ENCODE measurements around the gene B3GALT5. TPM values are rescaled to one million over a fixed set of nuclear protein-coding genes. Genes with fewer than 3 reads are reported as not detected.

B3GALT5 gene
- total RNA-seq, 2 donors from 2014 or later = 0.02 TPM

GRCh38 chr21:39690454-39690853 lies 77.7 kb downstream of the B3GALT5 start:
- Mint-ChIP-seq H3K9me3 (no peaks in the 10 kb centered on the region), H3K36me3 (no peaks in the 10 kb centered on the region), H3K27ac (no peak overlapping the region)
- ATAC-seq = no peak
- DNase-seq (ENCODE audit: low spot score in 2 of 2) = no peak

DNA sequence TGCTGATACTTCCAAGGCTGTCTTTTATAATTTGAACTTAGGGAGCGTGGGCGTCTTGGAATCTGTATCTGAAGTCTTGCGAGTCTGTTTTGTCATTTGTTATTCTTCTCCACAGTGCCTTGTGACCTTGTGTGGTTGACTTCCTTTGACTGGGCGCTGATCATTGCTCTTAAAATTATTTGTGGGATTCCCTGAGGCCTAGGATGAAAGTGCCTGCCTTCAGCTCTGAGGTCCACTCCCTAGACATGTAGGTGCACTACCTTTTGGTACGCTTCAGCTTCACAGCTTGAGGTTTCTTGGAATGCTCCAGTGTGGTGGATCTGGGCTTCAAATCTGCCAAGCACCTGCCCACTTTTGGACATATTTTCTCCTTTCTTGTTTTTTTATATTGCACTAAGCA lies 82.0 kb downstream of the B3GALT5 start:
- Mint-ChIP-seq H3K27ac (no peak overlapping the region), H3K9me3 (no peaks in the 10 kb centered on the region), H3K36me3 (no peaks in the 10 kb centered on the region)
- DNase-seq (ENCODE audit: low spot score in 2 of 2) (no peak), ATAC-seq (no peak)

DNA sequence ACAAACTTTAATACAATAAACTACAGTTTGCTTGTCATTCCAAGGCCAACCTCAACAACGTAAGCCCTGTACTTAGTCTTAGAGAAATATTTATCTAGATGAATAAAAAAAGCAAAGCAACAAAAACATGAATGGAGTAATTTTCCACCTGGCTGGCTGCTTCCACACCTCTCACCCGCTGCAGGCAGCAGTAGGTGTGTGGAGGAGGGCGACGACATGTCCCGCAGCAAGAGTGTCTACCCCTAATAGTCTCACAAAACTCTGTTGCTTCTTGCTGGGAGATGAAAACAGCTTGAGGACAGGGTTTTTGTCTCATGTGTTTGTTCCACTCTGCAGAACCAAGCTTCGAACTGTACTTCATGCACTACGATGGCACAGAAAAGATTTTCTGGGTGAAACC lies 83.5 kb downstream of the B3GALT5 start:
- DNase-seq (ENCODE audit: low spot score in 2 of 2) (no peak), ATAC-seq (no peak)
- Mint-ChIP-seq H3K36me3 (no peaks in the 10 kb centered on the region), H3K27ac (no peak overlapping the region), H3K9me3 (no peaks in the 10 kb centered on the region)

DNA sequence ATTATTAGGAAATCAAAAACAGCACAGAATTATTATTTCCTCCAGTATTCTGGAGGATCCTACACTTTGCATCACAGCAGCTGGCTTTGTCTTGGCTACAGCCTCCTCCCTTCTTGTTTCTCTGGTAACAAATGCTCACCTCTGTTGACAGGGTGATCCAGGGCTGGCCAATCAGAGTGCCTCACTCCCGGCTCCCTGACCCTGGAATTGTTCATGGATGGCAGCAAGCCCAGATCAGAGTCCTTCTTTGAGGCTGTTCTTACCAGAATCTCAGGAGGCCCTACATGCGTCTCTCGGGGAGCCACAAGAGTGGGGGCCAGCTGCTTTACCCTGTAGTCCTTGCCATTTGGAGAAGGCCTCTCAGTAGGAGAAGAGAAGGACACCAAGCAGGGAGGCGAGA lies 83.9 kb downstream of the B3GALT5 start:
- no peak for DNase-seq (ENCODE audit: low spot score in 2 of 2)

DNA sequence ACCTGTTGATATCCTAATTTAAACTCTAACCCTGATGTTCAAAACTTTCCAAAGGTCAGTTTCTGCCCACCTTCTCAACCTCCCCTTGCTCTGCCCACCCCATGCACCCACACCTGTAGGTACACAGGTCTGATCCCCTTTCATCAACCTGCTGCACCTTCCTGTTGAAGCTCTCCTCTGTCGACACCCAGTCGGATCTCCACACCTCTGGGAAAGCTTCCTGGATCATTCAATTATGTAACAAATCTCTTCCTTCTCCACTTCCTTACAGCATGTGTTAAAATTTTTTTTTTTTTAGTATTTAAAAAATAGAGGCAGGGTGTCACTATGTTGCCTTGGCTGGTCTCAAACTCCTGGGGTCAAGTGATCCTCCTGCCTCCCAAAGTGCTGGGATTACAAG lies 87.6 kb downstream of the B3GALT5 start:
- ATAC-seq (no peak), DNase-seq (ENCODE audit: low spot score in 2 of 2) (no peak)
- Mint-ChIP-seq H3K36me3 (no peaks in the 10 kb centered on the region), H3K9me3 (no peaks in the 10 kb centered on the region), H3K27ac (no peak overlapping the region)

More for the DNA sequence above, 83.9 kb downstream of the B3GALT5 start:
- H3K27ac Mint-ChIP-seq = no peak overlapping the region
- H3K9me3 Mint-ChIP-seq = no peaks in the 10 kb centered on the region
- ATAC-seq = no peak
- H3K36me3 Mint-ChIP-seq = no peaks in the 10 kb centered on the region

DNA sequence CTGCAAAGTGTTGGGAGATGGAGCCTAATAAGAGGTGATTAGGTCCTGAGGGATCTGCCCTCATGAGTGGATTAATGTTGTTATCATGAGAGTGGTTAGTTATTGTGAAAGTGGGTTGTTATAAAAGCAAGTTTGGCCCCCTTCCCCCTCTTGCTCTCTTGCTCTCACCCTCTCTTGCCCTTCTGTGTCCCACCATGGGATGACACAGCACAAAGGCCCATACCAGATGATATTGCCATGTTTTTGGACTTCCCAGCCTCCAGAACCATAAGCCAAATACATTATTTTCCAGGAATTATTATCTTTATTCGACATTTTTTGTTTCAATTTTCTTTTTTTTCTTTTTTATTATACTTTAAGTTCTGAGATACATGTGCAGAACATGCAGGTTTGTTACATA lies 90.8 kb downstream of the B3GALT5 start:
- DNase-seq (ENCODE audit: low spot score in 2 of 2) (no peak), ATAC-seq (no peak)
- Mint-ChIP-seq H3K9me3 (no peaks in the 10 kb centered on the region), H3K36me3 (no peaks in the 10 kb centered on the region), H3K27ac (no peak overlapping the region)

DNA sequence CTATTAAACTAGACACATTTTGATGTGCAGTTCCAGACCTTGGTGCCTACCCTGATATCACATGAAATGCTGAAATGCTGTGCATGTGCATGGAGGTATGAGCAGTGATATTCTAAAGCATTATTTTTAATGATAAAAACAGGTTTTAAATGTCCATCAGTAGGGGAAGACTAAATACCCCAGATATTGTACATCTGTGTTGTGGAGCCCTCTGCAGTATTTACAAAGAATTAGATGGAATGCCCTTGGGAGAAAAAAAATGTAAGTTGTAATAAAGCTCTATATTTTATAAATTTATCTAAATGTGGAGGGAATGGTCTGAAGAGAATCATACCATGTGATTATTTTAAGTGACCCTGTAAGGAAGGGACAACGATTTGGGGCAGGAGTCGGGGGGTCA lies 93.1 kb downstream of the B3GALT5 start:
- no peaks in the 10 kb centered on the region for H3K9me3 Mint-ChIP-seq
- no peak for DNase-seq (ENCODE audit: low spot score in 2 of 2)
- no peaks in the 10 kb centered on the region for H3K36me3 Mint-ChIP-seq
- ATAC-seq = no peak
- no peak overlapping the region for H3K27ac Mint-ChIP-seq

- H3K27ac Mint-ChIP-seq = no peak overlapping the region
- ATAC-seq (no peak), DNase-seq (ENCODE audit: low spot score in 2 of 2) (no peak)
- H3K9me3 Mint-ChIP-seq = no peaks in the 10 kb centered on the region
- no peaks in the 10 kb centered on the region for H3K36me3 Mint-ChIP-seq
These were observed 94.6 kb downstream of the B3GALT5 start for GRCh38 chr21:39707316-39707715.

GRCh38 chr21:39710866-39711265 lies 98.1 kb downstream of the B3GALT5 start:
- DNase-seq (ENCODE audit: low spot score in 2 of 2) (no peak), ATAC-seq (no peak)
- H3K36me3 Mint-ChIP-seq = no peaks in the 10 kb centered on the region
- H3K27ac Mint-ChIP-seq = no peak overlapping the region
- no peaks in the 10 kb centered on the region for H3K9me3 Mint-ChIP-seq

GRCh38 chr21:39712273-39712672 lies 99.5 kb downstream of the B3GALT5 start:
- no peak for ATAC-seq
- DNase-seq (ENCODE audit: low spot score in 2 of 2) = no peak
- Mint-ChIP-seq H3K9me3 (no peaks in the 10 kb centered on the region), H3K36me3 (no peaks in the 10 kb centered on the region), H3K27ac (no peak overlapping the region)

- ATAC-seq = no peak
- H3K9me3 Mint-ChIP-seq = no peaks in the 10 kb centered on the region
- H3K27ac Mint-ChIP-seq = no peak overlapping the region
- no peak for DNase-seq (ENCODE audit: low spot score in 2 of 2)
- no peaks in the 10 kb centered on the region for H3K36me3 Mint-ChIP-seq
These were observed 100.2 kb downstream of the B3GALT5 start for GRCh38 chr21:39712976-39713375.

GRCh38 chr21:39713905-39714304 lies 101.2 kb downstream of the B3GALT5 start:
- ATAC-seq (no peak), DNase-seq (ENCODE audit: low spot score in 2 of 2) (no peak)
- no peak overlapping the region for H3K27ac Mint-ChIP-seq
- H3K36me3 Mint-ChIP-seq = no peaks in the 10 kb centered on the region
- no peaks in the 10 kb centered on the region for H3K9me3 Mint-ChIP-seq

- Mint-ChIP-seq H3K36me3 (no peaks in the 10 kb centered on the region), H3K9me3 (no peaks in the 10 kb centered on the region), H3K27ac (no peak overlapping the region)
- DNase-seq (ENCODE audit: low spot score in 2 of 2) = no peak
- ATAC-seq = no peak
These were observed 101.6 kb downstream of the B3GALT5 start for GRCh38 chr21:39714331-39714730.

- no peaks in the 10 kb centered on the region for H3K9me3 Mint-ChIP-seq
- ATAC-seq = no peak
- peak in 1 of 2 donors; percentile 41 for DNase-seq (ENCODE audit: low spot score in 2 of 2)
These were observed 103.2 kb downstream of the B3GALT5 start for GRCh38 chr21:39715804-39716397.

GRCh38 chr21:39720126-39720778 lies 107.5 kb downstream of the B3GALT5 start:
- Mint-ChIP-seq H3K36me3 (no peaks in the 10 kb centered on the region), H3K27ac (no peak overlapping the region), H3K9me3 (peaks cover 3 to 5% of the 10 kb centered on the region in 2 donors)
- DNase-seq (ENCODE audit: low spot score in 2 of 2) (no peak), ATAC-seq (no peak)

More at GRCh38 chr21:39715804-39716397, 103.2 kb downstream of the B3GALT5 start:
- Mint-ChIP-seq H3K36me3 (no peaks in the 10 kb centered on the region), H3K27ac (no peak overlapping the region)

GRCh38 chr21:39721885-39722284 lies 109.1 kb downstream of the B3GALT5 start:
- no peaks in the 10 kb centered on the region for H3K36me3 Mint-ChIP-seq
- ATAC-seq (no peak), DNase-seq (ENCODE audit: low spot score in 2 of 2) (no peak)
- peaks cover 3 to 5% of the 10 kb centered on the region in 2 donors for H3K9me3 Mint-ChIP-seq
- no peak overlapping the region for H3K27ac Mint-ChIP-seq
